Measurements from ENCODE around the gene NCL. TPM values are rescaled to one million over a fixed set of nuclear protein-coding genes. Genes with fewer than 3 reads are reported as not detected.

The NCL gene
- total and polyA plus RNA-seq, 2 of the 13 experiments (the other 11 are each of a cell fraction or from before 2014, with no cell fraction given): 105 to 779 TPM

GRCh38 chr2:231412618-231412963 lies 51.7 kb downstream of the NCL start (continued):
- TF ChIP-seq ZNF800 (CRISPR knock-in tag; IDR thresholded peaks at IDR 0.05) (0 out of 2 replicates have a peak, but pooled peaks have one; percentile 6), ZNF616 (CRISPR knock-in tag; IDR thresholded peaks at IDR 0.05; ENCODE audit: low read depth) (no peak)

GRCh38 chr2:231411831-231412617 lies 52.3 kb downstream of the NCL start:
- no peaks in the 10 kb centered on the region for H3K36me3 ChIP-seq (replicated peaks in 1 of 2; ENCODE audit: control insufficient read depth in 1 of 2, insufficient read depth in 2 of 2, low read length in 2 of 2)
- 2% methylated on average over 22 of the region's 67 CpGs for WGBS (ENCODE audit: low lambda C conversion rate)
- ChIA-PET CTCF (ENCODE audit: low intra/inter-chr PET ratio, low total read pairs) (interaction anchor here (0.7 to 4.2 kb wide), 4 partner anchors 12 to 185 kb away, joined by 3 to 45 read pairs (median 8); no protein-coding TSS in a partner anchor), POLR2A (interaction anchor here (0.5 to 3.8 kb wide), 5 partner anchors 11 to 52 kb away, joined by 3 to 18 read pairs (median 3); partner anchors contain the start of gene NCL)
- H3K4me1 ChIP-seq (ENCODE audit: insufficient read depth, low read length): peaks cover 40% of the 10 kb centered on the region
- intact Hi-C loops (cut with micrococcal nuclease; ENCODE audit: unreplicated experiment) (loop anchor here (1.0 to 5.0 kb wide), 5 partner anchors 53 to 310 kb away; no protein-coding TSS in a partner anchor), in situ Hi-C loops (cut with HindIII; ENCODE audit: extremely low pct_ligation_motif_present, low pct_unique_long_range_greater_than_20kb) (loop anchor here (5.0 to 10.0 kb wide), 3 partner anchors 115 to 307 kb away; no protein-coding TSS in a partner anchor)
- peaks cover 11% of the 10 kb centered on the region for H3K9me3 ChIP-seq (ENCODE audit: low read length)
- peak overlapping the region; percentile 100 for H3K4me2 ChIP-seq (ENCODE audit: low read depth, low read length)
- DNase-seq (ENCODE audit: low spot score) (peak; percentile 79), ATAC-seq (peak; percentile 96), FAIRE-seq (peak; percentile 67)
- H4K20me1 ChIP-seq (ENCODE audit: insufficient read depth, low read length): no peaks in the 10 kb centered on the region
- no peak overlapping the region for H3K27ac ChIP-seq (ENCODE audit: extremely low read length, insufficient read depth, low read length)
- BruUV-seq (replicated peaks): no TSS peak
- peak overlapping the region; percentile 99 for H2AFZ ChIP-seq (ENCODE audit: low read length)
- H3K4me3 ChIP-seq (replicated peaks in 1 of 3; ENCODE audit: insufficient read depth in 1 of 3, low read depth in 2 of 3, low read length in 3 of 3): peak overlapping the region; percentile 64 to 79 (median 75)
- peak overlapping the region; percentile 66 for H3K9ac ChIP-seq (ENCODE audit: insufficient read depth, low read depth, low read length)
- H3K79me2 ChIP-seq (ENCODE audit: insufficient read depth, low read length): no peaks in the 10 kb centered on the region
- peaks cover 0 to 8% of the 10 kb centered on the region in 2 experiments; a peak in 3 of 5 replicates for H3K27me3 ChIP-seq (ENCODE audit: control insufficient read depth in 1 of 2, insufficient read depth in 2 of 2, low read length in 2 of 2)
- no peak for TF ChIP-seq PREB (CRISPR knock-in tag; IDR thresholded peaks at IDR 0.05)
- TF ChIP-seq E2F2 (CRISPR knock-in tag; IDR thresholded peaks at IDR 0.05; ENCODE audit: borderline replicate concordance): no peak
- no peak for TF ChIP-seq RBM22 (optimal IDR thresholded peaks at IDR 0.05; ENCODE audit: low read length)
- 0 out of 2 replicates have a peak, but pooled peaks have one; percentile 35 for TF ChIP-seq SALL2 (CRISPR knock-in tag; IDR thresholded peaks at IDR 0.05)
- TF ChIP-seq TBX3 (IDR thresholded peaks at IDR 0.05; ENCODE audit: borderline replicate concordance): no peak
- TF ChIP-seq TEAD2 (CRISPR knock-in tag; IDR thresholded peaks at IDR 0.05): no peak
- no peak for TF ChIP-seq ZFP62 (CRISPR knock-in tag; IDR thresholded peaks at IDR 0.05)
- no peak for TF ChIP-seq ZNF496 (CRISPR knock-in tag; IDR thresholded peaks at IDR 0.05; ENCODE audit: insufficient replicate concordance)
- no peak for TF ChIP-seq SRSF4 (IDR thresholded peaks at IDR 0.05; ENCODE audit: low read depth, low read length, poor library complexity, severe bottlenecking)
- TF ChIP-seq HDAC2 (CRISPR knock-in tag; IDR thresholded peaks at IDR 0.05): peak; percentile 59
- TF ChIP-seq GTF2F1 (IDR thresholded peaks at IDR 0.05; ENCODE audit: low read length): no peak
- no peak for TF ChIP-seq BRCA1 (CRISPR knock-in tag; IDR thresholded peaks at IDR 0.05)
- no peak for TF ChIP-seq ZNF17 (CRISPR knock-in tag; IDR thresholded peaks at IDR 0.05)
- TF ChIP-seq ZNF121 (CRISPR knock-in tag; IDR thresholded peaks at IDR 0.05): peak; percentile 7; the same call in 1 of the 2 replicates

All from HepG2 (cell line).